NCI-H1105 (cell line): ENCODE measurements around the gene UNC93A.
"Not testable (repeated sequence)": the region's sequence is repeated elsewhere in the genome, so short reads cannot be mapped to it uniquely, and the experiment has no call there.

Experiments
- DNase-seq: peaks from one replicate; lab custom pipeline; 2025; lab: John Stamatoyannopoulos, UW

UNC93A gene

DNA sequence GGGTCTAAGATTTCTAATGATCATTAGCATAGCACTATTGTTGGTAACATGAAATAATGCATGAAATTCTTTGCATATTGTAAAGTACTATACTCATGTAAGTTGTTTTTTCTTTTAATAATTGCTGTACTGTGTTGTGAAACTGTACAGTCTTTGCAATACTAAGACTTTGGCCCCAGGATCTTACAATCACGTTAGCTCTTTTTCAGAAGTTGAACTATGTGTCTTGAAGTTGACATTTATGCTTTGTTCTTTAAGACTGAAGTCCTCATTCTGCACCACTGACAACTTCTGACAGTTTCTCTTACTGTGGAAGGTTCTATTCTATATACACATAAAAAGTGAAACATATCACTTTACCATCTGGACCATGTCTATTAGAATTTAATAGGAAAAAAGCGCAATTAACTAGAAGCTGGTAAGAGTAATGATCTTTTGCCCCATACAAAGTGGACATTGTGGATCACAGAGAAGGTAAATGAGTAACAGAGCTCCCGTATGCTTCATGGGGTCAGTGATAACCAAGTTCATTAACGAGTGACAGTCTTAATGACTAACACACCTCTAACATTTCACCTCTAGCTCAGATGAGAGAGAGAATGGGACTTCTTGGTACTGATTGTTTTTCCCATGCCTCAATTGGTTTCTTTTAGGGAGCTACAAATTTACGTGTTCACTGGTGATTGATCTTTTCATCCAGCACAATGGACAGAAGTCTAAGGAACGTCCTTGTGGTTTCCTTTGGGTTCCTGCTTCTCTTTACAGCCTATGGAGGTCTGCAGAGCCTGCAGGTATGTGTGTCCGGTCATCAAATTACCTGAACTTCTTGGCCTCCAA is at the start of gene UNC93A:
TSS of gene UNC93A (plus strand) at position 530 of the 837 bp plus-strand sequence. CDS start at position 705, 175 bp downstream.
- DNase-seq = no peak

DNA sequence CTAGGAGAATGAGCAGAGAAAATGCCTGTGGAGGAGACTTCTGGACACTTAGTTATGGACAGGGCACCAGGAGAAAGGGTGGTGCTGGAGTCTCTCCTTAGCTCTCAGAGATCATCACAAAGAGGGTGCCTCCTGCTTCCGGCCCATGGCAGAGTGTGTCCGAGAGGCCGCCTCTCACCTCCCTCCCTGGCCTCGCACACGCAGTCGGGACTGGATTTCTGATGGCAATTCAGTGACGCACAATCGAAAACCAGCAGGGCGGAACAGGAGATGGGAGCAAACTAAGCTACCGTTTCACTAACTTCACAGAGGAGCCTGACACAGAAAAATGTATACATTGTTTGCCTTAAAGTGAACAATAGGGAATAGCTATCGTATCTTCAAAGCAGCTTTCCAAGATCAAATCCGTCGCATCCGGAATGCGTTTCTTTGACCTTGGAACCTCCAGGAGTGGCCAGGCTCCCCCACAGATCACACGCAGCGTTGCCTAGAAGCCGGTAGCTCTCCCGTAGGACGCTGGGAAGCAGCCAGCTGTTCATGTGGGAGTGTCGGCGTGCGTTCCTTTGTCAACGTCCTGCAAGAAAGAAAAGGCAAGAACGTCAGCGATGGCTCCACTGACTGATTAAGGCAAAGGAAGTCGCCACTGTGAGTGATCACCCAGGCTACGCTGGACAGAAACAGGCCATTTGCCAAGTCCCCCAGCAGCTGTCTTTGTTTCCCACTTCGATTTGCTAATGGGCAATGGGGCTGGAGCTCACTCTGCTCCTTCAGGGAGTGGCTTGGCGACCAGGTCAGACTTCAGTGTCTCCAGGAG is 49.6 kb upstream of the UNC93A start:
- DNase-seq = not testable (repeated sequence)

DNA sequence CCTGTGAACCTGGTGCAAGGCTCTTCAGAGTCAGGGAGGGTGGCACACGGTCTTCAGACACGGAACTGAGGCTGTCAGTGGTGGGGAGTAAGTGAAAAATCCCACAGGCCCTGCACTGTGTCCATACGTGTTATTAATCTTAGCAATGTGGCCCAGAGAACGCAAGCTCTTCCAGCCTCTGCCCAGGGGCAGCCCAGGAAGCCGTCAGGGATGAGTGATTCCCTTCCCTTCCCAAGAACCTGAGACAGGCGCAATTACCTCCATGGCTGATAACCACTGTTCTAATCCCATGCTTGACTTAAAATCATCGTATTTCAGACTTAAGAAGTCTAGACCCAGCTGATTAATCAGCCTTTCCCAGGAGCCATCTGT is 49.0 kb upstream of the UNC93A start:
- DNase-seq = not testable (repeated sequence)

DNA sequence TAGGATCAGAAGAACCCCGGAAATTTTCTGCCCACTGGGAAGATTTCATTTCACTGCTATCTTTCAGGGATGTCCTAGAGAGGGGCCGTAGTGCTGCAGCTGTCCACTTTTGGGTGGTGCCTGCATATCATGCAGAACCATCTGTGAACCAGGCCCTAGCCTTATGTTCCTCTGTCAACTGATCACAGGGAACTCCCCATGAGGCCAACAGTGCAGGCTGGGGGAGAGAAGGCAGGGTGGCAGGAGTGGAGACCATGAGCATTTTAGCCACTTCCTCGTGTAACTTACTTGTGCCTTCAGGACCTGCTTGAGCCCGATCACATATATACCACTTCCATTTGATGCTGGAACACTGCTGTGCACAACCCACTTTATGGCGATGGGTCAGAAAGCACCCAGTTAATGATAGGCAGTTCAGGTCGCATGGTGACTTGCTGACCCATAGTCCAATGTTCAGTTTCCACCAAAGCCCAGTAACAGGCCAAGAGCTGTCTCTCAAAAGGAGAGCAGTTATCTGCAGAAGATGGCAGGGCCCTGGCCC is 48.5 kb upstream of the UNC93A start:
- DNase-seq = not testable (repeated sequence)

DNA sequence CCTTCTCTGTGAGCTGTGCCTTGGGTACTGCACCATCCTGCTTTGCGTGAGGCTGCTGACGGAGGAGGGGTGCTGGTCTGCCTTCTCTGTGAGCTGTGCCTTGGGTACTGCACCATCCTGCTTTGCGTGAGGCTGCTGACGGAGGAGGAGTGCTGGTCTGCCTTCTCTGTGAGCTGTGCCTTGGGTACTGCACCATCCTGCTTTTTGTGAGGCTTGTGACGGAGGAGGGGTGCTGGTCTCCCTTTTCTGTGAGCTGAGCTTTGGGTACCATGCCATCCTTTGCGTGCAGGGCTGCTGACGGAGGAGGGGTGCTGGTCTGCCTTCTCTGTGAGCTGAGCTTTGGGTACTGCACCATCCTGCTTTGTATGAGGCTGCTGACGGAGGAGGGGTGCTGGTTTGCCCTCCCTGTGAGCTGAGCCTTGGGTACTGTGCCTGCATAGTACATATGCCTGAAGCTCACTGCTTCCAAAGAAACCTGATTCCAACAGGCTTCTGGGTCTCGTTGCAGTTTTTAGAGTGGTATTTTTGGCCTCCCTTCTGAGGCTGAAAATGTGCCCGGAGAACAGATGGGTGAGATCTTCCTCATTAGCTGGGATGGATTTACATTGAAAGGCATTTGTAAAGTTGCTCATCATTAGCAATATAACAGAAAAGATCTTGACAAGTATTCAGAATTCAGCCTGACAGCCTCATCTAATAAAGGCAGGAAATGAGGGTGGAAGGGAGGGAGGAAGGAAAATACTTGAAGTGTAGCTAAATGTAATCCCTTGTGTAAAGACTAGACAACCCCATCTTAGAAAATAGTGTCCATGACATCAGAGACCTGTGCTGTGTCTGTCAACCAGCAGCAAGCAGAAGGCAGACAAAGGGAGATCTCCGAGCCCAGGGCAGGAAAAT is 46.8 kb upstream of the UNC93A start:
- no peak for DNase-seq

DNA sequence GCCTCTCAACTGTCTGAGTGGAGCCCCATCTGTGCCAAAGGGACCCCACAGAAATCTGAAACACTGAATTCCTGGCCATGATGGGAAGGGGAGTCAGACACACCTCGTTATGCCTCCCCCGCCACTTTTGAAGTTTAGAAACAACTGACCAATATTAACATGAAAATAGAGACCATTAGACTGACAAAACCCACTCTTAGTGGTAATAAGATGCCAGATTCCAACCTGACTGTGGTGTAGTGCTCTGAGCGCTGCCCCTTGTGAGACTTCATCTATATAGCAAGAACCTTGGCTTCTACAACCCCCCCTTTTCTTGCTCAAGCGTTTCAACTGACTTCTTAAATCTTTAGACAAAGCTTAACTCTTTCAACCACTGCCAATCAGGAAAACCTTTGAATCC is 46.1 kb upstream of the UNC93A start:
- no peak for DNase-seq

DNA sequence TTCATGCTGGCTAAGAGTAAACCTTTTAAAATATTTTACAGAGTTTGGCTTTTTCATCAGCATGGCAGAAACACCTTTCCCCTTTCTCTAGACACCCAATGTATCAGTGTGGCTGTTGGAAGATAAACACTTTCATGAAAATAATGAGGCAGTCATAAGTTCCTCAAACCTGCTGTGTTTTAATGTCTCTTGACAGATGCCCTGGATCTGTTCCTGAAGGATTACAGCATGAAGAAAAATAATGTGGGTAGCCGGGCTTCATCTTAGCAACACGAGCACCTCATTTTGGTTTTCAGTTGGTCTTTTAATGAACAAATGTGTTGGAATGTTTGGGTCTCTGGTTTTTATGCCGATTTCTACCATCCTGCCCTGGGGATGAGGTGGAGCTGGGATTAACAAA is 45.5 kb upstream of the UNC93A start:
- no peak for DNase-seq

DNA sequence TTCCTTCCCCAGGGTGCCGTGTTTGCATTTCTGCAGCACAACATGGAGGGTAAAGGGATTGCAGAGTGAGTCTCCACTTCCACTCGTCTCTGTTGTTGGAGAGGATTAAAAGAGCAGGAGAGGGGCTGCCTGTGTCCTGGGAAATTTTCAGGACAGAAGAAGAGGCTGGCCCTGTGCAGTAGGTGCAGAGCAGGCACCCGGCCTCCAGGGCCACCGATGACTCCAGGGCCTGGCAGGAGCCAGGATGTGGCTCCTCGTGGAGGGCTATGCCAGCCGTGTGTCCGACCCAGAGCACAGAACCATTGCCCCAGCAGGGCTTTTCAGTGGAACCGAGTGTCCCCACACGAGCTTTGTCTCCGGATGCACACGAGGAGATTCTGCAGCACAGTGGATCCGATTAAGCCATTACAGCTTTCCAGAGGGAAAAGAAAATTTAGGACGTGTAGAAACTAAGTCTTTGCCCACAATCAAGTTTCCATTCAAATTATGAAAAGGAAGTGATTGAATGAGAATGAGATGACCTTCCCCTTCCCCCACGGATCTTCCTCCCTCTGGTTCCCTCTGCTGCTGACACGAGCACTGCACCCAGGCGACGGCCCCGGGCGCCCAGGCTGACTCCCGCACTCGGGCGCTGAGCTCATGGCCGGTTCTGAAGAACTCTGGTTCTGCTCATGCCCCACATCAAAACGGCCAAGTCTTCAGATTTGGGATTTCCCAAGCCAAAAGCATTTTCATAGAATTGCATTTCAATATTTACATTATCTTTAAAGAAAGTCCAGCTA is 43.1 kb upstream of the UNC93A start:
- DNase-seq = no peak

DNA sequence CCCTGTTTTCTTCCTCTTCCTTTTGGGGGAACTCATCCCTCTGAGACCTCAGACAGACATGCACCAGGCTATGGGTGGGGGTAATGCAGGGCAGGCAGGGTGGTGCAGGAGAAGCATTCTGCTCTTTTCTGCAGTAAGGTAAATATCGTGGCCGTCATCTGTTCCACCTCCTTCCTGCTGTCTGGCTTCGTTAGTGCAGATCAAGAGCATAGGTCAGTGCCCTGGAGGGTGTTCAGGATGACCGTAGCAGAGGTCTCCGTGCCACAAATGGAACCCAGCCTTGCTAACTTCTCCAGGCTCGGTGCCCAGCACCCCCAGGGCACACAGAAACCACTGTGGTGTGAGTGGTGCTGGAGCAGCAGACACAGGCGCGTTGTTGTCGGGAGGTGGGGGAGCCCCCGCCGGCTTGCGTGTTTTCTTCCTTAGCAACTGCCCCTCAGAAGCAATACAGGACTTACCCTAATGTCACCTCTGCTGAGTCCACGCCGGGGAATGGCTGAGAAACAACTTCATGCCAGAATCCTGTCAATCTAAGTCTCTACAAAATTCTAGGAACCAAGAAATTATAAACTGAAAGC is 42.1 kb upstream of the UNC93A start:
- DNase-seq = not testable (repeated sequence)

DNA sequence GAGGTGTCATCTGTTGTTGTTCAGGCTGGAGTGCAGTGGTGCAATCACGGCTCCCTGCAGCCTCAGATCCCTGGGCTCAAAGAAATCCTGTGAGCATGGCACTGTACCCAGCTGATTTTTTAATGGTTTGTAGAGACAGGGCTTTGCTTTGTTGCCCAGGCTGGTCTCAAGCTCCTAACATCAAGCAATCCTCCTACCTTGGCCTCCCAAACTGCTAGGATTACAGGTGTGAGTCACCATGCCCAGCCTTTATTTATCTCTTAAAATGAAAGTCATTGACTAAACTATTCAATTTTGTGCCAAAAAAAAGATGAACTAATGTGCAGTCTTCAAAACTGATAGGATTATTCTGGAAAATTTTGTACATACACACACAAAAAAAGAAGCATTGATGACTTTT is 38.8 kb upstream of the UNC93A start:
- no peak for DNase-seq

DNA sequence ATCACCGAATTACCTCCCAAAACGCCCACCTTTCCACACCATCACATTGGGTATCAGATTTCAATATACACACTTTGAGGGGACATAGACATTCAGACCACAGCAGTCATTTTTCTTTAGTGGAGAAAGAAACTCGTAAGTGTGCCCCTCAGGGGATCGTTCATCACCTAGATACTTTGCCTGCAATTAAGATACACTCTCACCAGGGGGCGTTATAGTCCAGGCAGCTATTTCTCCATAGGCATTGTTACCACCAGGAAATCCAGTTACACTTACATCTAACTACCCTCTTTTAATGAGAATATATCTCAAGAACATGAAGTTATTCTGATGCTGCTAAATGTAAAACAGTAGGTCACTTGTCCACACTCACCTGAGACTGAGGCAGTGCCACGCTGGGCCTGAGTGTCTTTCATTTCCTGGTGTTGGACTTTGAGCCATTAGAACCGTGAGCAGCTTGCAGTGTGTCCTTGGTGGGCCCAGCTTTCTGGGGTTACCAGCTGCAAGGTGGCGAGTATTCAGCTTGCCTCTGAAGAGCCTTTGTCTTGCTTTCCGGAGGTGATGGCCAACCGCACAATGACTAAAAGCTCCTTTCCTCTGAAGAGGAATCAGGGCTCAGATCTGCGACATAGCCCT is 35.1 kb upstream of the UNC93A start:
- DNase-seq = no peak

DNA sequence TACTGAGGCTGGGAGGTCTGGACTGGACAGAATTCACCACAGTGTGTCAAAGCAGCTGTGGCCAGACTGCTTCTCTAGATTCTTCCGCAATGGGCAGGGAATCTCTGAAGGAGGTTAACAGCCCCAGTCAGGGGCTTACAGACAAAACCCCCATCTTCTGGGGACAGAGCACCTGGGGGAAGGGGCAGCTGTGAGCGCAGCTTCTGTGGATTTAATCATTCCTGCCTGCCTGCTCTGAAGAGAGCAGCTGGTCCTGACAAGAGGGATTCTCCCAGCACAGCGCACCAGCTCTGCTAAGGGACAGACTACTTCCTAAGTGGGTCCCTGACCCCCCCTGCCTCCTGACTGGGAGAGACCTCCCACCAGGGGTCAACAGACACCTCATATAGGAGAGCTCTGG is 32.5 kb upstream of the UNC93A start:
- DNase-seq = no peak

DNA sequence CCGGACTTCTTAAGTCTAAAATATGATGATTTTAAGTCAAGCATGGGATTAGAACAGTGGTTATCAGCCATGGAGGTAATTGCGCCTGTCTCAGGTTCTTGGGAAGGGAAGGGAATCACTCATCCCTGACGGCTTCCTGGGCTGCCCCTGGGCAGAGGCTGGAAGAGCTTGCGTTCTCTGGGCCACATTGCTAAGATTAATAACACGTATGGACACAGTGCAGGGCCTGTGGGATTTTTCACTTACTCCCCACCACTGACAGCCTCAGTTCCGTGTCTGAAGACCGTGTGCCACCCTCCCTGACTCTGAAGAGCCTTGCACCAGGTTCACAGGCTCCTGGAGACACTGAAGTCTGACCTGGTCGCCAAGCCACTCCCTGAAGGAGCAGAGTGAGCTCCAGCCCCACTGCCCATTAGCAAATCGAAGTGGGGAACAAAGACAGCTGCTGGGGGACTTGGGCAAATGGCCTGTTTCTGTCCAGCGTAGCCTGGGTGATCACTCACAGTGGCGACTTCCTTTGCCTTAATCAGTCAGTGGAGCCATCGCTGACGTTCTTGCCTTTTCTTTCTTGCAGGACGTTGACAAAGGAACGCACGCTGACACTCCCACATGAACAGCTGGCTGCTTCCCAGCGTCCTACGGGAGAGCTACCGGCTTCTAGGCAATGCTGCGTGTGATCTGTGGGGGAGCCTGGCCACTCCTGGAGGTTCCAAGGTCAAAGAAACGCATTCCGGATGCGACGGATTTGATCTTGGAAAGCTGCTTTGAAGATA is 24.9 kb upstream of the UNC93A start:
- DNase-seq = not testable (repeated sequence)

DNA sequence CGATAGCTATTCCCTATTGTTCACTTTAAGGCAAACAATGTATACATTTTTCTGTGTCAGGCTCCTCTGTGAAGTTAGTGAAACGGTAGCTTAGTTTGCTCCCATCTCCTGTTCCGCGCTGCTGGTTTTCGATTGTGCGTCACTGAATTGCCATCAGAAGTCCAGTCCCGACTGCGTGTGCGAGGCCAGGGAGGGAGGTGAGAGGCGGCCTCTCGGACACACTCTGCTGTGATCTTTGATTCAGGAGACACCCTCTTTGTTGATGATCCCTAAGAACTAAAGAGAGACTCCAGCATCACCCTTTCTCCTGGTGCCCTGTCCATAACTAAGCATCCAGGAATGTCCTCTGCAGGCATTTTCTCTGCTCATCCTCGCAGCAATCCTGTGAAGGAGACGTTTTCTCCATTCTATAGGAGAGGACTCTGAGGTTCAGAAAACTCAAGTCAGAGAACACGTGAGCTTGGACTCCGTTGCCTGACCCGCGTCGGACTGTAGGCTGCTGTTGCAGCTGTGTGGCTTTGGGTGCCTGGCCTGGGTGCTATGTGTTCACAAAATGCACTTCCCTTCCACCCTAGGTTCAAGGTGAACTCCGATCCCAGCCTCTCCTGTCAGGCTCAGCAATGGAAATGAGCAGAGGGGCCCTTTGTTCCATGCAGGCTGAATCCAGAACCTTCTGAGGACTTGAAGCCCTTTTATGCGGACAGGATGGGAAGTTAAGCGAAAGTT is 24.1 kb upstream of the UNC93A start:
- DNase-seq = no peak

DNA sequence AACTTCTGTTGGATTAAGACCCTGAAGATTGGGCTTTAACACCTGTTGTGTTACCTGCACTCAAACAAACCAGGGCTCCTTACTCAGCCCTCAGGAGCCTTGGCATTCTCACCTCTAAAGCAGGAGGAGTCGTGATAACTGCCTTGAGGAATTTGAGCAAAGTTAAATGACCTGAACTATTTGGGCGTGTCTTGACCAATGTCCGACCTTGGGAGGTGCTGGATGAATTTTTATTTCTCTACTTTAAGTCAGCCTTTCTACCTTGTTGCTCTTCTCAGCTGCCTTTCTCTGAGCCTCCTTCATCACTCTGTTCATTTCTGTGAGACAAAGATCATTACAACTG is 23.6 kb upstream of the UNC93A start:
- not testable (repeated sequence) for DNase-seq

DNA sequence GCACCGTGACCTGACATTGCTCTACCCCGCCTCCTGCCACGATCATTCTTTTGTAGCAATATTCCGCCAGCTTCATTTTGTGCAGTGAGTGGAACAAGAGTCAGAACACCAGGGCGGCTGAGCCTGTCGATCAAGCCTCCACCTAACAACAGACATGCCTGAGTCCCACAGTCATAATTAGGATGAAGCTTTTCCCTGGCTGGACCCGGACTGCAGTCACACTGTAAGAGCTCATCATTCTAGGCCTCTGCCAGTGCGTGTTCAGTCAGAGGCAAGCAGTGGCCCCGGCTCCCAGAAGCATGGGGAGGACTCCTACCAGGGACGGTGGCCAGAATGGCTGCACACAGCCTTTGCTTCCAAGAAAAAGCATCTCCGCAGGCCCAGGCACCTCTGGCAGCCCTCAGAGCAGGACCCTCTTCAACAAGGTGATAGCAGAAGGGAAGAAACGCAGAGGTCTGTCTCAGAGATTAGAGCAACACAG is 23.2 kb upstream of the UNC93A start:
- DNase-seq = no peak

DNA sequence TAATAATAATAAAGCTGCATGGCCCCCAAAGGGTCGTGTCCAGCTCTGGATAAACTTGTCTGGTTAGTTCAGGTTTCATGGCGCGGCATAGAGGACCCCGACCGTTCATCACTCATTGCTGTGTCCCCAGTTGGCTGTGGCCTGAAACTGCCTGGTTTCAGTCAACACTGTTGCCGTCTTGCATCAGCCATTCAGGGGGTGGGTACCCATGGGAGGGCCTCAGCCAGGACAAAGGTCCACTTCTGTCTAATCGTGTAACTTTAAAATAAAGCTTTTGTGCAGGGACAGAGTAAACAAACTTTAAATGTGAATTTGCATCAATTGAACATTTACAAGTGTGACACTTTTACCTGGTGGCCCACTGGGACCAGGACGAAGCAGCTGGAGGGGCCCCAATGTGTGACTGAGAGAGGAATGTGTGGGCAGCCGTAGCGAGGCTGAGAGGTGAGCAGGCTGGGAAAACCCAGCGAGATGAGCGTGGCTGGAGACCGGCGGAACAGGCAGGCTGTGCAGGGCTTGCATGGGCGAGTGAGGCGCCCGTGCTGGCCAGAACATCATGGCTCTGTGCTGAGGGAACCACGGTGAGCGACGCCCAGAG is 22.3 kb upstream of the UNC93A start:
- DNase-seq = no peak
